ENCODE measurements around the gene SF3B6. TPM values are rescaled to one million over a fixed set of nuclear protein-coding genes. Genes with fewer than 3 reads are reported as not detected.

The SF3B6 gene
- total and polyA plus RNA-seq, 9 of the 15 experiments (the other 6 are each of a cell fraction or from before 2014, with no cell fraction given) = 146 to 591 (median 295) TPM

DNA sequence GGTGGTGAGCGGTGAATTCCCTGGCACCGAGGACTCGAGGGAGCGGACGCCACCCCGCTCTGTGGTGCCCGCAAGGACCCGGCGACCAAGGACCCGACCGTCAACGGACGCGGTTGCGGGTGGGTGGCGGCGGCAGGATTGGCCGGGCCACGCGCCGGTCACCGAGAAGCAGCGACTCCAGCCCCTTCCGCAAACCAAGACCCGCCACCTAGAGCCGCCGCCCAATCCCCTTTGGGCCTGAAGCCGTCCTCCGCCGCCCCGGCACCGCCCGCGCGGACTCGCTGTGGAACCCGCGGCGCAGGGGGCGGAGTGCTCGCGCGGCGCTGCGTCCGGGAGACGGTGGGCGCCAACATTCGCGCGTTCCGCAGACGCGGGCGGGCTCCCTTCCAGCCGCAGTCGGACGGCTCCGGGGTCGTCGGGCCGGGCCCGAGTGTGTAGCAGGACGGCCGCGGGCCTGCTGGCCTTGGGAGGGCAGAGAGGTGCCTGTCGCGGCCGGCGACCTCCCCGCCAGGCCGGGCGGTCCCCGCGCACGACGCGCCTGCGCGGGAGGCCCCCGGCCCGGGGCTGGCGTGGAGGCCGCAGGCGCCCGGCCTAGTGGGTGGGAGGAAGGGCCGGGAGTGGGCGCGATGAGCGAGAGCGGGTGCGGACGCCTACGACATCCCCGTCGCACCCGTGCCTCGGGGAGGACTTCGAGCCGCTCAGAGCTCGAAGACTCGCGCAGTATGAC, 47.2 kb upstream of the SF3B6 start, which contains the start of the genes FAM228B and PFN4 (continued):
- no peak for TF ChIP-seq GTF2F1 (IDR thresholded peaks at IDR 0.05; ENCODE audit: low read depth, low read length)
- TF ChIP-seq PML (IDR thresholded peaks at IDR 0.05; ENCODE audit: low read length) = 0 out of 2 replicates have a peak, but pooled peaks have one; percentile 32
- TF ChIP-seq PRMT5 (CRISPR knock-in tag; IDR thresholded peaks at IDR 0.05) = no peak
- TF ChIP-seq ETV1 (tag; conservative IDR thresholded peaks at IDR 0.05; ENCODE audit: low read depth) = no peak
- 0 out of 2 replicates have a peak, but pooled peaks have one; percentile 11 for TF ChIP-seq ZNF124 (CRISPR knock-in tag; IDR thresholded peaks at IDR 0.05)
- no peak for TF ChIP-seq ZKSCAN3 (CRISPR knock-in tag; IDR thresholded peaks at IDR 0.05)
- TF ChIP-seq RCOR1 (IDR thresholded peaks at IDR 0.05; ENCODE audit: borderline replicate concordance in 1 of 2, low read depth in 2 of 2, low read length in 2 of 2) = peak in 1 of 2 experiments; percentile 25; a peak in 1 of 4 replicates
- no peak for TF ChIP-seq KDM2B (CRISPR knock-in tag; IDR thresholded peaks at IDR 0.05)
- TF ChIP-seq TRIM28 (IDR thresholded peaks at IDR 0.05) = peak; percentile 33; the same call in 1 of the 2 replicates
- TF ChIP-seq RBM15 (IDR thresholded peaks at IDR 0.05; ENCODE audit: insufficient read depth, low read length) = no peak
- no peak for TF ChIP-seq ZNF140 (CRISPR knock-in tag; IDR thresholded peaks at IDR 0.05)
- no peak for TF ChIP-seq TAL1 (IDR thresholded peaks at IDR 0.05)
- no peak for TF ChIP-seq ZMIZ1 (IDR thresholded peaks at IDR 0.05; ENCODE audit: low read depth in 2 of 2, low read length in 2 of 2)
- no peak for TF ChIP-seq ZNF668 (CRISPR knock-in tag; IDR thresholded peaks at IDR 0.05)
- TF ChIP-seq ZNF24 (IDR thresholded peaks at IDR 0.05) = no peak; the same call in none of the 2 replicates
- TF ChIP-seq ZNF717 (CRISPR knock-in tag; IDR thresholded peaks at IDR 0.05) = no peak
- no peak for TF ChIP-seq HDAC3 (IDR thresholded peaks at IDR 0.05; ENCODE audit: borderline replicate concordance, partially characterized antibody)
- peak; percentile 3; the same call in 1 of the 2 replicates for TF ChIP-seq MTA3 (IDR thresholded peaks at IDR 0.05; ENCODE audit: borderline replicate concordance)
- TF ChIP-seq TAF7 (tag; IDR thresholded peaks at IDR 0.05) = no peak; the same call in 1 of the 2 replicates
- no peak for TF ChIP-seq HIVEP1 (CRISPR knock-in tag; IDR thresholded peaks at IDR 0.05)
- TF ChIP-seq YY1 (IDR thresholded peaks at IDR 0.05; ENCODE audit: borderline replicate concordance in 1 of 3, control insufficient read depth in 1 of 3, extremely low read depth in 1 of 3, insufficient read depth in 3 of 3, insufficient read length in 1 of 3, insufficient replicate concordance in 2 of 3, low read depth in 1 of 3, low read length in 2 of 3) = peak in 1 of 3 experiments; percentile 32
- TF ChIP-seq, protein P1, sequence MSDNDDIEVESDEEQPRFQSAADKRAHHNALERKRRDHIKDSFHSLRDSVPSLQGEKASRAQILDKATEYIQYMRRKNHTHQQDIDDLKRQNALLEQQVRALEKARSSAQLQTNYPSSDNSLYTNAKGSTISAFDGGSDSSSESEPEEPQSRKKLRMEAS (CRISPR knock-in tag; IDR thresholded peaks at IDR 0.05) = peak; percentile 73
- no peak for TF ChIP-seq ZNF232 (CRISPR knock-in tag; IDR thresholded peaks at IDR 0.05)
- no peak for TF ChIP-seq MECOM (CRISPR knock-in tag; IDR thresholded peaks at IDR 0.05)
- no peak for TF ChIP-seq FOXK1 (CRISPR knock-in tag; IDR thresholded peaks at IDR 0.05; ENCODE audit: borderline replicate concordance)
- TF ChIP-seq ZBTB7A (IDR thresholded peaks at IDR 0.05; ENCODE audit: borderline replicate concordance, control insufficient read depth, low read depth, low read length) = peak; percentile 70; the same call in 1 of the 2 replicates
- TF ChIP-seq ZFPM2 (CRISPR knock-in tag; IDR thresholded peaks at IDR 0.05) = no peak

All from K562 (cell line).